HepG2 (cell line): ENCODE measurements around the gene IAPP. TPM values are rescaled to one million over a fixed set of nuclear protein-coding genes. Genes with fewer than 3 reads are reported as not detected.

ENCODE experiments used
- ATAC-seq: fragments of 200-7000 bp; cut with Tn5 transposase; 3 replicates; pipeline ENCODE4 v1.9.1; 2020; ENCODE audit warnings: mild to moderate bottlenecking, moderate library complexity
- BruUV-seq: library from RNA; stranded (reverse); fragments of 400-500 nt; replicated peaks from 2 replicates; lab custom pipeline; 2021; lab: Mats Ljungman, UMichigan
- CTCF ChIA-PET: fragments of 300-600 bp; formaldehyde crosslinking; extraction: SDS; loops from one replicate; lab custom pipeline; 2021; ENCODE audit warnings: low total read pairs, inconsistent platforms, low intra/inter-chr PET ratio; lab: Yijun Ruan, JAX
- POLR2A ChIA-PET: fragments of 350-600 bp; sonication (Branson Sonifier 250); formaldehyde crosslinking; loops from one replicate; lab custom pipeline; 2020; ENCODE audit warnings: antibody characterized with exemption, inconsistent platforms; lab: Yijun Ruan, JAX
- DNase-seq: peaks from one replicate; pipeline ENCODE4 v3.0.0-alpha.2; 2015; ENCODE audit warnings: low spot score
- FAIRE-seq: peaks from 3 replicates; lab custom pipeline; 2011; peaks lifted over from hg19 to GRCh38; lab: Jason Lieb, UNC
- H2AFZ ChIP-seq: one replicate; pipeline ENCODE4 v1.6.1; 2011; ENCODE audit warnings: low read length, inconsistent platforms
- H3K27ac ChIP-seq: fragments of 300-600 bp; 3 replicates; pipeline ENCODE4 v1.8.0; 2011; ENCODE audit warnings: mixed run types, mild to moderate bottlenecking, mixed read lengths, low read length, inconsistent platforms; ENCODE audit not compliant: insufficient read depth; ENCODE audit errors: extremely low read length
- H3K27me3 ChIP-seq, 2 experiments: fragments of 200-600 bp in 1 of 2; 2 replicates in 1 of 2; 3 replicates in 1 of 2; pipeline versions ENCODE4 v1.6.0 to v1.8.0; 2011; ENCODE audit warnings: low read length in 2 of 2, mild to moderate bottlenecking in 2 of 2, moderate library complexity in 2 of 2, inconsistent platforms in 1 of 2; ENCODE audit not compliant: insufficient read depth in 2 of 2, control insufficient read depth in 1 of 2
- H3K36me3 ChIP-seq, 2 experiments: fragments of 200-600 bp in 1 of 2; replicated peaks in 1 of 2; 2 replicates in 1 of 2; 3 replicates in 1 of 2; pipeline versions ENCODE4 v1.5.1 to v1.8.0; 2011; ENCODE audit warnings: low read length in 2 of 2, inconsistent platforms in 1 of 2; ENCODE audit not compliant: insufficient read depth in 2 of 2, control insufficient read depth in 1 of 2
- H3K4me1 ChIP-seq: 2 replicates; pipeline ENCODE4 v1.5.1; 2012; ENCODE audit warnings: low read length, inconsistent platforms; ENCODE audit not compliant: insufficient read depth
- H3K4me2 ChIP-seq: 2 replicates; pipeline ENCODE4 v1.6.0; 2011; ENCODE audit warnings: low read depth, low read length, inconsistent platforms
- H3K4me3 ChIP-seq, 3 experiments: fragments of 200-600 bp in 1 of 3; sonication (generic), shearing (Covaris generic) in 1 of 3; replicated peaks in 1 of 3; 2 replicates each; pipeline ENCODE4 v1.5.1; 2011 to 2016; ENCODE audit warnings: low read length in 3 of 3, inconsistent platforms in 2 of 3, low read depth in 2 of 3, mild to moderate bottlenecking in 2 of 3, control low read depth in 1 of 3, mixed read lengths in 1 of 3; ENCODE audit not compliant: insufficient read depth in 1 of 3
- H3K79me2 ChIP-seq: one replicate; pipeline ENCODE4 v1.6.1; 2011; ENCODE audit warnings: low read length, inconsistent platforms; ENCODE audit not compliant: insufficient read depth
- H3K9ac ChIP-seq: 2 replicates; pipeline ENCODE4 v1.6.0; 2011; ENCODE audit warnings: mild to moderate bottlenecking, low read depth, low read length, inconsistent platforms; ENCODE audit not compliant: insufficient read depth
- H3K9me3 ChIP-seq: 2 replicates; pipeline ENCODE4 v1.5.1; 2012; ENCODE audit warnings: mild to moderate bottlenecking, low read length
- H4K20me1 ChIP-seq: 2 replicates; pipeline ENCODE4 v1.6.0; 2011; ENCODE audit warnings: inconsistent platforms, mild to moderate bottlenecking, low read length, moderate library complexity; ENCODE audit not compliant: insufficient read depth
- ATAD3A ChIP-seq: sonication (generic); formaldehyde crosslinking; IDR thresholded peaks from 2 replicates; pipeline ENCODE4 v1.4.0; 2020; ENCODE audit warnings: missing genetic modification reagents
- ETV5 ChIP-seq: IDR thresholded peaks from 2 replicates; pipeline ENCODE4 v1.6.1; 2018; ENCODE audit warnings: missing biosample characterization, missing genetic modification reagents, inconsistent platforms, borderline replicate concordance
- KAT2B ChIP-seq: fragments of 150-350 bp; IDR thresholded peaks from 2 replicates; pipeline ENCODE4 v1.6.1; 2014; ENCODE audit warnings: low read depth, low read length, borderline replicate concordance
- PHF5A ChIP-seq: IDR thresholded peaks from one replicate; pipeline ENCODE4 v1.6.1; 2018; ENCODE audit warnings: low read depth, missing genetic modification reagents; ENCODE audit not compliant: unreplicated experiment
- SCMH1 ChIP-seq: sonication (generic); formaldehyde crosslinking; IDR thresholded peaks from 2 replicates; pipeline ENCODE4 v1.9.0; 2021; ENCODE audit warnings: missing genetic modification reagents, mild to moderate bottlenecking, borderline replicate concordance
- STAT5B ChIP-seq: sonication (generic); formaldehyde crosslinking; IDR thresholded peaks from 2 replicates; pipeline ENCODE4 v1.4.0; 2020; ENCODE audit warnings: missing genetic modification reagents
- SUZ12 ChIP-seq: fragments of 150-350 bp; IDR thresholded peaks from 2 replicates; pipeline ENCODE4 v1.6.1; 2014; ENCODE audit warnings: low read depth, low read length
- TSC22D2 ChIP-seq: sonication (generic); formaldehyde crosslinking; IDR thresholded peaks from 2 replicates; pipeline ENCODE4 v1.5.1; 2020; ENCODE audit warnings: missing genetic modification reagents, mild to moderate bottlenecking, borderline replicate concordance
- ZFP36L1 ChIP-seq: sonication (generic); formaldehyde crosslinking; IDR thresholded peaks from 2 replicates; pipeline ENCODE4 v1.8.0; 2022; ENCODE audit warnings: mild to moderate bottlenecking, missing genetic modification reagents, moderate library complexity
- ZNF142 ChIP-seq: sonication (generic); formaldehyde crosslinking; IDR thresholded peaks from 2 replicates; pipeline ENCODE4 v1.4.0; 2020; ENCODE audit warnings: missing genetic modification reagents
- ZNF530 ChIP-seq: sonication (generic); formaldehyde crosslinking; IDR thresholded peaks from 2 replicates; pipeline ENCODE4 v1.5.0; 2020; ENCODE audit warnings: low read depth, mild to moderate bottlenecking, missing genetic modification reagents
- ZNF597 ChIP-seq: sonication (generic); formaldehyde crosslinking; IDR thresholded peaks from 2 replicates; pipeline ENCODE4 v1.5.0; 2020; ENCODE audit warnings: missing genetic modification reagents
- ZNF619 ChIP-seq: sonication (generic); formaldehyde crosslinking; IDR thresholded peaks from 2 replicates; pipeline ENCODE4 v1.4.0; 2020; ENCODE audit warnings: mild to moderate bottlenecking, missing genetic modification reagents
- ZNF704 ChIP-seq: sonication (generic); formaldehyde crosslinking; IDR thresholded peaks from 2 replicates; pipeline ENCODE4 v1.8.1; 2023; ENCODE audit warnings: mild to moderate bottlenecking, inconsistent platforms, moderate library complexity, missing genetic modification reagents, borderline replicate concordance
- ZNF784 ChIP-seq: sonication (generic); formaldehyde crosslinking; IDR thresholded peaks from 2 replicates; pipeline ENCODE4 v1.5.1; 2020; ENCODE audit warnings: missing genetic modification reagents, mild to moderate bottlenecking, borderline replicate concordance
- WGBS: methylation state at CpG from one replicate; pipeline ENCODE4 v1.1.6; 2017; ENCODE audit warnings: low lambda C conversion rate; 5-methylcytosine and 5-hydroxymethylcytosine counted together
- in situ Hi-C: cut with HindIII; loops from 2 replicates; pipeline ENCODE4 v1.10.0; 2017; ENCODE audit warnings: low pct_unique_long_range_greater_than_20kb; ENCODE audit not compliant: extremely low pct_ligation_motif_present
- intact Hi-C: fragments of 100-400 bp; cut with micrococcal nuclease; formaldehyde crosslinking; loops from one replicate; pipeline ENCODE4 v1.10.0; 2022; ENCODE audit not compliant: unreplicated experiment
- polyA plus RNA-seq, 8 experiments: library from polyadenylated mRNA; depleted of rRNA in 3 of 8; stranded (reverse) in 7 of 8; unstranded in 1 of 8; fragments of >200 nt; fragmentation: Illumina TruSeq in 4 of 8; extraction: Trizol in 4 of 8; gene quantifications; 2 replicates each; pipeline versions ENCODE4 v1.2.1 to v1.2.3, GENCODE V29; 2011 to 2016; ENCODE audit warnings: low read depth in 4 of 8, missing spikeins in 1 of 8, mixed read lengths in 1 of 8; ENCODE audit not compliant: insufficient read depth in 1 of 8
- total RNA-seq, 5 experiments: library from RNA; depleted of rRNA; stranded (reverse); fragments of >200 nt; fragmentation: Illumina TruSeq; extraction: Trizol; gene quantifications; 2 replicates each; pipeline ENCODE4 v1.2.3, GENCODE V29; 2016; ENCODE audit warnings: low read depth in 1 of 5

IAPP gene
- total and polyA plus RNA-seq, 2 of the 13 experiments (the other 11 are each of a cell fraction or from before 2014, with no cell fraction given), result not detected

- FAIRE-seq, result no peak
- POLR2A ChIA-PET, result no interaction called here
- 8% methylated on average over 6 of the region's 6 CpGs for WGBS
- in situ Hi-C loops (no loop called here), intact Hi-C loops (no loop called here)
- BruUV-seq, result no TSS peak
- no peak overlapping the region for H2AFZ ChIP-seq
- no peaks in the 10 kb centered on the region for H3K9me3 ChIP-seq
- H3K36me3 ChIP-seq, result no peaks in the 10 kb centered on the region
- no peak overlapping the region for H3K4me3 ChIP-seq
- H3K27ac ChIP-seq, result no peak overlapping the region
- no peak overlapping the region for H3K4me2 ChIP-seq
- no peaks in the 10 kb centered on the region for H3K79me2 ChIP-seq
- CTCF ChIA-PET, result no interaction called here
- H3K27me3 ChIP-seq, result no peaks in the 10 kb centered on the region
- no peak overlapping the region for H3K9ac ChIP-seq
- no peak for ATAC-seq
- DNase-seq, result no peak
- H4K20me1 ChIP-seq, result no peaks in the 10 kb centered on the region
- H3K4me1 ChIP-seq, result 0 out of 2 replicates have a peak, but pooled peaks cover 7% of the 10 kb centered on the region
- TF ChIP-seq ZNF530 (CRISPR knock-in tag), result no peak
- no peak for TF ChIP-seq ZNF597 (CRISPR knock-in tag)
- no peak for TF ChIP-seq ZNF784 (CRISPR knock-in tag)
- TF ChIP-seq ZNF142 (CRISPR knock-in tag), result no peak
- no peak for TF ChIP-seq ZNF704 (CRISPR knock-in tag)
- no peak for TF ChIP-seq KAT2B
- no peak for TF ChIP-seq STAT5B
- no peak for TF ChIP-seq ATAD3A (CRISPR knock-in tag)
- TF ChIP-seq ZNF619 (CRISPR knock-in tag), result no peak
- no peak for TF ChIP-seq SCMH1
- TF ChIP-seq PHF5A (CRISPR knock-in tag), result no peak
- TF ChIP-seq TSC22D2 (CRISPR knock-in tag), result no peak
- TF ChIP-seq ZFP36L1 (CRISPR knock-in tag), result no peak
- TF ChIP-seq SUZ12, result no peak
- TF ChIP-seq ETV5 (CRISPR knock-in tag), result no peak
Measured at GRCh38 chr12:21337959-21338744, 34.5 kb upstream of the IAPP start.
